DLD1 (cell line): ENCODE results near the gene NEB.
"Not testable (repeated sequence)": the region's sequence is repeated elsewhere in the genome, so short reads cannot be mapped to it uniquely, and the experiment has no call there.

Experiments
- in situ Hi-C: cut with HindIII; loops from 2 replicates; pipeline ENCODE4 v1.10.0; 2017; ENCODE audit warnings: low sequenced_read_pairs

NEB gene

DNA sequence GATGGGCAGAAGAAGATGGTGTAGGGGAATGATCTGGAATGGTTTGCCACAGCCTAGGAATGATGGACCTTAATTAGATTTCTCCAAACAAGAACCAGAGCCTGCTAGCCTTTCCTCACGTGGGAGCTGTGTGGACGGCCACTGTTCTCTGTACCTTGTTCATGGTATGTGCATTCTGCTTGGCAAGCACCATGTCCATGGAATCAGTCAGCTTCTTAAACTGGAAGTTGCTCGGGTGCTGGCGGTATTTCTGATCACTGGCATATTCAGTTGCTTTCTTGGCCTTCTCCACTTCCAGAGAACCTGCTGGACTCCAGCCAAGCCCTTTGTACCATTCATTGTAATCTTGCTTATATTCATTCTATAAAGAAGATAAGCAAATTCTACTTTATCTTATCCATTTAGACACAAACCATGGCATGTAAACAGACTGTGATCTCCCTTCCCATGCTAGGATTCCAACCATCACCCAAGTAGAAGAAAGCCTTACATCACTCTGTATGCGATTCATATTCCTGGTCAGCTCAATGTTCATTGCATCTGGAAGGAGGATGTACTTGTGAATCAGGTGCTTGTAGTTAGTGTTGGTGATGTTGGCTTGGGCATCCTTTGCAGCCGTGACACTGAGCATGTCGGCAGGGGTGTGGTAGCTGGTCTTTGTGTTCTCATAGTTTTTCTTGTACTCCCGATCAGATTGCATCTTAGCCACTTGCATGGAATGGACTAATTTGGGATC, 78.4 kb downstream of the NEB start:
- in situ Hi-C loops = no loop called here

DNA sequence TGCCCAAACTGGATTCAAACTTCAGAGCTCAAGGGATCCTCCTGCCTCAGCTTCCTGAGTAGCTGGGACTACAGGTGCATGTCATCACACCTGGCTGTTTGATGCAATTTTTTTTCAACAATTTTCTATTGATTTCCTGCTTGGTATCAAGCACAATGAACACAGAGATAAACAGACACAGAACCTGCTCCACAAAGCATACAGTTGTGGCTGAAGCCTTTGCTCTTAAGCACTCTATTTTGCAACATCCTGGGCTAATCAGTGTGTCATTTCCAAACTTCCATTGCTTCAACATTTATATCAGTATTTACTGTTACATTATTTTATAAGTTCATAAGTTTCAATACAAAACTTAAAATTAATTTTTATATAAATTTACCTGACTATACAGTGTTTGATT, 79.4 kb downstream of the NEB start:
- in situ Hi-C loops = no loop called here

DNA sequence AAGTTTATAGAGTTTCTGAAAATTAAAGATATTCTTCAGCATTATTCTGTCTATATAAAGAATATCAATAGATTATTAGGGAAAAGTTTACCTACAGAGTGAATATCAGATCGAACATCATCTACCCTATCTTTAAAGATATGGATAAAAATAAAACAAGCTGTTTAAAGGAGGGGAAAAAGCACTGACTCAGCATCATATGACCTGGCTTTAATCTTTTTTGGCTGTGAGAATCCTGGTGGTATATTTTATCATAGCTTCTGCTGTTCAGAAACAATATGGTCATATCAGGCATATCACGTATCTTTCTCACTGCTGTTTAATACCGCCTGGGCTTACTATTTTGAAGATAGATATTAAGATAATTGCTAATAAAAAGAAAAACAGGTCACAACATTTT, 80.2 kb downstream of the NEB start:
- in situ Hi-C loops = no loop called here

DNA sequence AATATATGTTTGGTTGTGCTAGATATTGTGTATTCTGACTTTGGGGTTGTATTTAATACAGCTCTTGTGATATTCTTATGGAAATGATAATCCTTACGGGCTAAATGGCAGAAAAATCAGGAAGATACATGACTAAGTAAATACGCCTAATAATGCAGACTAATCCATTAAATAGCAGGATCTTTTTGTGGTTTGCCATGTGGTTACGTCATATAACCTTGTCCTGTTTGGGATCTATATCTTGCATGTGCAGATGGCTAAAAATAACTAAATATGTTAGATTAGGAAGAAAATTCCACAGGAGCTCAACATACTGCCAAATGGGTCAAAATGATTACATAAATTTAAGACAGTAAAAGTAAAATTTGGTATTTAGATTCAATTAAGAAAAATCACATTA, 83.0 kb downstream of the NEB start:
- in situ Hi-C loops = no loop called here

DNA sequence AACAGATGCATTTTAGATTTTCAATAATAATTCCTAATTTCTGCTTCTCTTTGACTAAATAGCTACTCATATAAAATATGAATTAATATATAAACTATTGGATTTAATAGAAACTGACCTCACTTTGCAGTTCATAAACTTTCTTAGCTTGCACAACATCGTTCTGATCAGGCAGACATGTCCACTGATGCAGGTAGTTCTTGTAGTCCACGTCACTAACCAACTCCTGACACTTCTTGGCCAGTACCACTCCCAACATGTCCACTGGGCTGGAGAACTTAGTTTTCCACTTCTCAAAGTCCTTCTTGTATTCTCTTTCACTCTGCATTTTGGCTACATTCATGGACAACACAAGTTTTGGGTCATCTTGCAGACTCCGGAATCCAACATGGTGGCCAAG, 83.8 kb downstream of the NEB start:
- in situ Hi-C loops = no loop called here

DNA sequence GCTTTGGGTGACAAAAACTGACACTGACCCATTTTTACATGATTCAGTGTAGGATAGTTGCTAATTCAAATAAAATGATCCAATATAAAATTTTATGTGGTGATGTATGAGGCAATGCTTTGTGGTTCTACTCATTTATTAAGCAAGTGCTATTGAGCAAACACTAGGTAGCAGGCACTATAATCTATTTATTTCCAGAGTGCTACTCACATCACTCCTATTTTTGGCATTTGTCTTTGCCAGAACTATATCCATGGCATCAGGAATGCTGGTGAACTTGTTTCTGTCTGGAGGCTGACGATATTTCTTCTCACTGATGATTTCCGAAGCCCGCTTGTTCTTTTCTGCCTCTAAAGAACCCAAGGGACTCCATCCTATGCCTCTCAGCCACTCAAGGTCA, 84.3 kb downstream of the NEB start:
- in situ Hi-C loops = no loop called here

DNA sequence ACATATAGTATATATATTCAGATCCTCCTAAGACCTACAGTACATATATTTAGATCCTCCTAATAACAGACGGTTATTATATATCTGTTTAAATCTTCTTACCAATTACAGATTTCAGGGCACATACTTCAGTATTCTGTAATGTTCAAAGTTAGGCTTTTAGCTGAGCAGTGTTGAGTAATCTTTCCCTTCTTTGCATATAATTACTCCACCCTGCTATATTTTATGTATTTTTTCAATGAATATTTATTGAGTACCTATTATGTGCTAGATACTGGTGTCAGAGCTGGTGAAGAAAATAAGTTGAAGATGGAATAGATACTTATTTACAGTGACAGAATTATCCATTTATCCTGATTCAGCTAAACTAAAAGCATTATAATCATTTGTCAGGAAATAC, 84.9 kb downstream of the NEB start:
- in situ Hi-C loops = no loop called here

DNA sequence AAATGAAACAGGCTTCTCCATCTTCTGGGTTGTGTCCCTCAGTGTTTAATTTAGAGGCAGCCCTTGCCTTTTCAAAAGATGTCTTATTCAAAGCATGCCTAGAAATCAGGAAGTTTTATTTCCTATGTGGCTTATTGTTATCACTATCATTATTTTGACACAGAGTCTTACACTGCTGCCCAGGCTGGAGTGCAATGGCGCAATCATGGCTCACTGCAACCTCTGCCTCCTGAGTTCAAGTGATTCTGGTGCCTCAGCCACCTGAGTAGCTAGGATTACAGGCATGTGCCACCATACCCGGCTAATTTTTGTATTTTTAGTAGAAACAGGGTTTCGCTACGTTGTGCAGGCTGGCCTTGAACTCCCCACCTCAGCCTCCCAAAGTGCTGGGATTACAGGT, 87.8 kb downstream of the NEB start:
- in situ Hi-C loops = not testable (repeated sequence)

DNA sequence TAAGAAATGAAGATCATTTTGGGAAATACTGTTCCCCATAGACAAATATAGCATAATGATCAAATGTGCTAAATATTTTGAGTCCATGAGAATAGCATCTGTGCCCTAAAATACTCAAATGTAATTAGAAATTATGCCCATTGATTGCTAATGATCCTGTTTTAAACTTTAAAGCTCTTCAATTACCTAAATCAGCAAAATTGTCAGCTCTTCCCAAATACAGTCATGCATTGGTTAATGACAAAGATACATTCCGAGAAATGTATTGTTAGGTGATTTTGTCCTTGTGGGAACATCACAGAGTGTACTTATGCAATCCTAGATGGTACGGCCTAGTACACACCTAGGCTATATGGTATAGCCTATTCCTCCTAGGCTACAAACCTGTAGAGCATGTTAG, 89.7 kb downstream of the NEB start:
- in situ Hi-C loops = no loop called here

DNA sequence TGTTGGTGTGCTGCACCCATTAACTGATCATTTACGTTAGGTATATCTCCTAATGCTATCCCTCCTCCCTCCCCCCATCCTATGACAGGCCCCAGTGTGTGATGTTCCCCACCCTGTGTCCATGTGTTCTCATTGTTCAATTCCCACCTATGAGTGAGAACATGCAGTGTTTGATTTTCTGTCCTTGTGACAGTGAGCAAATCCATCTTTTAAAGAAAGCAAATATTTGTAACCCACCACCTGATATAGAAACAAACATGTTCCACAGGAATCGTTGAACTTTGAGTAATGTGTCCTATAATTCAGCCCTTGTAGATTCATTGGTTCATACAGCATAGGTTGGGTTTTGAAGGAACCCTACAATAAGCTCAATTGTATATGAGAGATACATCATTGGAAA, 92.4 kb downstream of the NEB start:
- in situ Hi-C loops = not testable (repeated sequence)

DNA sequence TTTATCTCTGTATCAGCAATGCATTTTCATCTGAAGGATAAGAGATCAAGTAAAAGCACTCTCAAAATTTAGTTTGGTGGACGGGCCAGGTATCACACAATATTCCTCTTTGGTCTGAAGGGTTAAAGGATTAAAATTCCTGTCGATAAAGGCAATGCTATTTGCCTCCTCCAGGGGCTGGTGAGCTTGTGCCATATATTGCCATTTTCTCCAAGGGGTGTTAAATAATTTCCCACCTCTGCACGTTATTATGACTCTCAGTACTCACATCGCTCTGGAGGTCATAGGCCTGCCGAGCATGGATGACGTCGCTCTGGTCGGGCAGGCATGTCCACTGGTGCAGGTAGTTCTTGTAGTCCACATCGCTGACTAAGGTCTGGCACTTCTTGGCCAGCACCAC, 94.2 kb downstream of the NEB start:
- in situ Hi-C loops = no loop called here

DNA sequence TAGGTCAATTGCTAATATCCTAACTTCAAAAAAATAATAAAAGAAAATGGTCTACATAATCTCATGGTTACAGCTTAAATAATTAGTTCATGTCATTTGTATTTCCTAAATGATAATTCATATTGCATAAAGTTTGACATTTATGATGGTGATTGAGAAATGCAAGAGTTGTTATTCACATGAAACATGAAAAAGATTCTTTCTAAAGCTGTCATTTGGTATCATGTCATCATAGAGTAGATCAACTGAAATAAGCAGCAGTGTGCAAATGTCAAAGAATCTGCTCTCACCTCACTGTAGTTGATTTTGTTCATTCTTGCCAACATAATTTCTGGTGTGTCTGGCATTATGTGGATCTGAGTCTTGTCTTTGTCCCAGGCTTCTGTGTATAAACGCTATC, 95.3 kb downstream of the NEB start:
- in situ Hi-C loops = no loop called here

DNA sequence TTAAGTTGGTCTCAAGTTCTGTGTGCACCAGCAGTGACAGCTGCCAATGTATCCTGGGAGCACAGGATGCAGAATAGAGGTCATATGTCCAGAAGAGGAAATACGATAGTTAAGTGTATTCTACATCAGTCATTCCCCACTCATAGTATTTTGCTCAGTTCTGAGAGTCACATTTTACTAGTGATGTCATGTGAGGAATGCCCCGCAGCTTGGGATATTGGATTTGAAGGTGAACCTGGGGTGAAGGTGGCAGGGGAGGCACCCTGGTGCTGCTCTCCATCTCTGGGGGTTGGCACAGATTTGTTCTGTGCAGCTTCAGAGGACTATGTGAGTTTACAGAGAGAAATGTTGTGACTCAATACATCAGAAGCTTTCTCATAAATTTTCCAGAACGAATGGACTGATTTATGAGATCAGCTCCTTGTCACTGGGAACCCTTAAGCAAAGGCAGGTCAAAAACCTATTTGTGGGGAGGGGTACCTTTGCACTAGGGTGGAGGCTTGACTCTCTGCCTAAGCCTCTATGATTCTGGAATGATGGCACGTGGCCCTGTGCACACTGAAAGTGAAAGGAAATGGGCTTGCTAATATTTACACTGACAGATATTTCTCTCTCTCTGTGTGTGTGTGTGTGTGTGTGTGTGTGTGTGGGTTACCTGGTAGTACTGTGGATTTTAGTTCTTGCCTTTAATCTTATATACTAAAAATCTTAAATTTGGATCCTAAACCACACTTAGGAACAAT, 95.9 kb downstream of the NEB start:
- in situ Hi-C loops = no loop called here

DNA sequence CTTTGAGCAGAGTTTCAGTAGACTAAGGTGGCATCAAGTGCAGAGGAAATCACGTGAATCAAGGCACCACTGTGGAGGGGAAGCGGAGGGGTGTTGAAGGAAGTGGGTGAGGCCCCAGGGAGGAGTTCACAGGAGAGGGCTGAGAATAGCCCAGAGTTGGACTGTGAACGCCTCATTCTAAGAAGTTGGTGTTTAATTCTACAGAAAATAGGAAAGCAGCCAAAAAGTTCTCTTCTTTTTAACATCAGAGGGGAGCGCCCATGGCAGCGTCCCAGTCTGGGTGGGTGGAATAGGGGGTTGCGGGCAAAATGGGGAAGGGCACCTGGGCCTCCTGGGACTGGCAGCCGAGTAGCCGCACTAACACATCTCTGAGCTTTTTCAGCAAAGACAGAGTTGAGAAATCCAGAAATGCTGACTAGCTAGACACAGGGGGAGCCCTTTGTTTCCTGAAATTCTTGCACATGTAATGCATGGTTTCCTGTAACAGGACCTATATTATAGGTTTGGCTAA, 97.0 kb downstream of the NEB start:
- in situ Hi-C loops = no loop called here

DNA sequence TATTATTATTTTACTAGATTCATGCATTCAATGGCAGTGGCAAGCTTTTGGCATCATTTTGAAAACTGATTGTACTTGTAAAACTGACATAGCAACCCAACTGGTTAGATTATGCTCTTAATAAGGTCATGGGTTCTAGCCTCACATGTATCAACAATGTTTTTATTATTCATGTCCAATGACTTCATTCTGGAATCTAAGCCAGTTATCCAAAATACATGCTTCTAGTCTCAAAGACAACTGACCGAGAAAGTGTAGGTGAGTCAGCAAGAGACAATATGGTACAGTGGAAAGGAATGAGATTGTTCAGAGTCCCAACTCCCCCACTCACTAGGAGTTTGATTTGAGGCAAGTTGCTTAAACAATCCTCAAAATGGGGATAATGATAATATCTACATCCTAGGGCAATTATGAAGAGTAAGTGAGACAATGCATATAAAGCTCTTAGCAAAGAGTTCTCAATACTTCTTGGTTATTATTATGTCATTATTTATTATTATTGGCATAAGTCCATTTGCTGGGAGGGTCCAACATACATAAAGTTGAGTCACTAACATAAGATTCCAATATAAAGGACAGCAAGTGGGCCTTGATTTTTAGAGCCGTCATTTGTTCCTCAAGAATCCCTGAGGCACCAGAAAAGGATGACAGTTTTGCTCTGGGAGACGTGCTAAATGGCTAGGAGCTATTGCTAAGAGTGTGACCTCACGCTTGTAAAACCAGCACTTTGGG, 99.4 kb downstream of the NEB start:
- in situ Hi-C loops = no loop called here

DNA sequence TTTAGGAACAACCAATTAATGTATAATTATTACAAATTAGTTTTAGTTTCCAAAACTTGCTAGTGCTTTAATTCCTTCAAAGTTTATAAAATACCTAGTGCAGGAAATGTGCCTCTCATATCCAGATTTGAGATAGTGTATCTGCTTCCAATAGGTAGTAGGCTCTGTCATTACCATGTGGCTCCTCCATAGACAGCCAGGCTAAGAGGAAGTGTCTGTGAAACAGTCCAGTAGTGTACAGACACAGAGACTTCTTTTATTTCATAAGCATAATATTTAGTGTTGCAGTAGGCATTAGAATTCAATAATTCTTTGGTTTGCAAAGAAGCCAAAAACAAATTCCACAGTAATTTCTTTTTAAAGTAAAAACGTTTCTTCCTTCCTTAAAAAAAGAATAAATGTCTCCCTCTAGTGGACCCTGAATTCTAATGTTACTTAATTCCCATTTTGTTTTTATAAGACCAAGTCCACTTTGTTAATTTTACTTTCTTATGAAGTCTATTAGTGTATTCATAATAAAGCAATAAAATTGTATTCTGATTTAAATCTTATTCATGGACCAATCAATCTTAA, 101.2 kb downstream of the NEB start:
- in situ Hi-C loops = no loop called here

DNA sequence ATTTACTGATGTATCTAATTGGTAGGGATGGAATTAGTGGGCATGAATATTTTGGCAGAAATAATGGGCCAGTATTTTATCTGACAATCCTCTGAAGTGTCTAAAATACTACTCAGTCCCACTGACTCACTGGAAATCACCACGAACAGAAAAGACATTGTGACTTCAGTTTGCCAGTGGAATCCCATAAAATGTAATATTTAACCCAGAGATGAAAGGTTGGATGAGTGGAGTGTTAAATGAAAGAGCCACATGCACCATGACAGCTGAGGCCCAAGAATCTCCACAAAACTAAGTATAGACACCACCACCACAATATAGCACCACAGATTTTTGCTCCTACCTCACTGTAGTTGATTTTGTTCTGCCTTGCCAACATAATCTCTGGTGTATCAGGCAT, 103.9 kb downstream of the NEB start:
- in situ Hi-C loops = no loop called here

DNA sequence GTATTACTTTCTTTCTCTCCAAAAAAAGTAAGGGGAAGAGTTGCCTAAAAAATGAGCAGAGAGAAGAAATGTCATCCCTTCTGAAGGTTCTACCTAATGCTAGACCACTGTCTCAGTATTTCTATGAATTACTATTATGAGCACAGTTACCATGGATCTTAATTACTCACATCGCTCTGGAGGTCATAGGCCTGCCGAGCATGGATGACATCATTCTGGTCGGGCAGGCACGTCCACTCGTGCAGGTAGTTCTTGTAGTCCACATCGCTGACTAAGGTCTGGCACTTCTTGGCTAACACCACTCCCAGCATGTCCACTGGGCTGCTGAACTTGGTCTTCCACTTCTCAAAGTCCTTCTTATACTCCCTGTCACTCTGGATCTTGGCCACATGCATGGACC, 106.9 kb downstream of the NEB start:
- in situ Hi-C loops = no loop called here

DNA sequence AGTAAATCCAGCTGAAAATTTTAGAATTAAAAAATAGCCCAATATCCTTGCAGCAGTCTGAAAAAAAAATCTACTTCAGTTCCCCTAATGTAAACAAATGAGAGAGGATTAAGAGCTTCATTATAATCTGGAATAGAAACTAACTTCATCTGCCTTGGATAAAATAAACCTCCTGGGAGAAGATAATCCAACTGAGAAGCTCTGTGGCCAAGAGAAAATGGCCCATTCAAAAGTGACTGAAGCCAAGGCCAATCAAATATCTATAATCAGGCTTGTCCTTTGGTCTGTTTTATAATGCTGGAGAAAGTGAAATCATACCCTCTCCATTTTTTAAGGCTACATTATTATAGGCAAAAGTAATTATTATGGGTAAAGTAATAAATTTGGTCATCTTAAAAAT, 110.0 kb downstream of the NEB start:
- in situ Hi-C loops = no loop called here

DNA sequence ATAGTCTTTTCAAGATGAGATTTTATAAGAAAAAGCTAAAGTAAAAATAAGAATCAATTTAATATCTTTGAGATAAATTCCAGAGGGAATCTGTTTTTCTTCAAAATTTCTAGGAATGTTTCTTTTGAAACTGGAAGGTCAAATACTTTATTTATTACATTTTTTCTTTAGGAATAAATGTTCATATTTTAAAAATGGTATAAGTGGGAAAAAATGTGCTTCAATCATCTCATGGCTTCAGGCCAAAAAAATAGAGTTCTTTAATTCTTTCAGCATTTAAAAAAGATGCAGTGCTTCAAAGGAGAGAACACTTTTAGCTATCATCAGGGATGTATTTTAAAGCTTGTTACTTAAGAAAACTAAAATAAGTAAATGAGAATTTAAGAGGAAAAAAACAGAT, 110.6 kb downstream of the NEB start:
- in situ Hi-C loops = no loop called here

DNA sequence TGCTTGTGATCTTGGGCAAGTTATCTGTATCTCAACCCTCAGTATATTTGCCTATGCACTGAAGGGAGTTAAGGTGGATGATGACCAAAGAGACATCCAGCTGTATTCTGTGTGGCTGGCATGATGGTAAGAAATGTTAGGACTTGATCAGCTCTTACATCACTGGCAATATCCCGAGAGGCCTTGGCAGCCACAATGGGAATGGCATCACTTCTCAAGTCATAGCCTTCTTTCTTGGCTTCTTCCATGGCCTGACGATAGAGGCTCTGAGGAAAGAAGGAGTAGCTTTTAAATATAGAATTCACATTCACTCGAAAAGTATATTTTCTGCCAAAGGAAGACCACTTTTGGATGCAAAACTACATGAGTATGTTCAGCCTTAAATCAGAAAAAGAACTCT, 113.5 kb downstream of the NEB start:
- in situ Hi-C loops = no loop called here
